ENCODE measurements around the gene EMILIN3.
A peak's percentile ranks its signal among the peaks of the same experiment; 100 is the strongest.

The EMILIN3 gene

DNA sequence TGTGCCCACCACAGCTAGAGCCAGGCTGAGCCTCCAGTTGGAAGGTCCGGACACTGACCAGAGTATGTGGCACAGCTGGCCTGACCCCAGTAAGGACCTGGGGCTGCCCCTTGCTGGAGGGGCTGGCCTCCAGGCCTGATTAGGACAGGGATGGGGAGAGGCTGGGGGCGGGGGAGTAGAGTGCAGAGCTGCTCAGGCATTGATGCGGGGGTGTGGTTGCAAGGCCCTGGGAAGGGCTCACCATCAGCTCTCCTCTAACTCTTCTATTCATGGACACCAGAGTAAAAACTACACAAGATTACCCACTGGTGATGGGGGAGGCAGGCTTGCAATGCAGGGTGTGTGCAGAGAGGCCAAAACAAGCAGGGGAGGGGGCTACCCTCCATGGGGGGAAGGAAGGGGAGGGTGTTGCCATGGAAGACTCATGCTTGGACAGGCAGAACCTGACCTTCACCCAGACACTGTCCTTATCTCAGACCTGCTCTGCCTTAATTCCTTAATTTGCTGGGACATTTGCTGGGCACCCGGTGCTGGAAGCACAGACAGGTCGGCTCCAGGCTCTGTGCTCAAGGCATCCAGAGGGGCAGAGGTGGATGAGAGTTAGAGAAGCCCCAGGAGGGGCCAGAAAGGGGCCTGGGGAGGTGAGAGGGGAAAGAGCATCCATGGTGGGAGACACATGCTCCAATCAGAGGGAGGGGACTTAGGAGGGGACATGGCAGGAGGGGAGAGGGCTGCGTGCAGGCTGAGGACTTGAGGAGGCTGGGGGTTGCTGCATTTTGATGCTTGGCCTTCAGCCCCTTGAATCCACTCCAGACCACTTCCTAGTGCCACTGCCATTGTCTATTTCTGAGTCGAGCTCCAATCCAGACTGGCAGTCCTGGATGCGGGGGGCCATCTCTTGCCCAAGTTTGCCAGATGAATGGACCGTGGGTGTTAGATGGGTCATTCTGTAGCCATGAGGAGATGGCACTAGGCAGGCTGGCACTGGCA lies 7.6 kb upstream of the EMILIN3 start:
- H3K4me1 ChIP-seq (ENCODE audit: control insufficient read depth, insufficient read depth, low read length), result no peaks in the 10 kb centered on the region
- CTCF ChIA-PET, result interaction anchor here (0.7 kb wide), 1 partner anchor 553 kb away, joined by 3 read pairs; no protein-coding TSS in a partner anchor
- no peaks in the 10 kb centered on the region for H3K9me3 ChIP-seq (ENCODE audit: control insufficient read depth, insufficient read depth, low read depth, low read length)
- H3K36me3 ChIP-seq (ENCODE audit: control insufficient read depth in 2 of 2, insufficient read depth in 1 of 2, low read length in 2 of 2), result no peaks in the 10 kb centered on the region
- POLR2A ChIA-PET, result interaction anchor here (0.7 kb wide), 1 partner anchor 15 kb away, joined by 6 read pairs; no protein-coding TSS in a partner anchor
- TF ChIP-seq ZFHX2 (tag by site-specific recombination; conservative IDR thresholded peaks at IDR 0.05), result 0 out of 2 replicates have a peak, but pooled peaks have one; percentile 13
- TF ChIP-seq SETDB1 (IDR thresholded peaks at IDR 0.05; ENCODE audit: insufficient read length, low read length), result no peak
- H3K4me3 ChIP-seq (ENCODE audit: low read depth, low read length), result no peak overlapping the region
- H3K27ac ChIP-seq (ENCODE audit: extremely low read depth, low read depth, low read length), result no peak overlapping the region

DNA sequence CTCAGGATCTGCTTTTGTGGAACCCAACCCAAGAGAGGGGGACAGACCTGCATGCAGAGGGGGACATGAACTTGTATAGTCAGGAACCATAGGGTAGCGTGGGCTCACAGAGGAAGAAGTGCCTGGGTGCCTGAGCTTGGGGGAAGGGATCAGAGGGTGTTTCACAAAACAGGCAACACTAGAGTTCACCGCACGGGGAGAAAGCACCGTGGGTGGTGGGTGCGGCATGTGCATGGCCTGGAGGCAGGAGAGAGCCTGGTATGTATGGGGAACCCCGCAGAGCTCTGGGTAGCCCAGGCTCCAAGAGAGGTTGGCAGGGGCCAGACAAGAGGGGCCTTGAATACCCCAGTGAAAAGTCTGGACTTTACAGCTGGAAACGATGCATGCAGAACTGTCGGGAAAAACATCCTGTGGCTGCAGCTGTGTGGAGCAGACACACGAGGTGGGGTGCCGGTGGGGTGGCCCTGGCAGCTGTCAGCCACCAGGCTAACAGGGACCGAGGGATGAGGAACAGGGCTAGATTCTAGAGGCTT lies 6.7 kb upstream of the EMILIN3 start:
- no peaks in the 10 kb centered on the region for H3K36me3 ChIP-seq (ENCODE audit: control insufficient read depth in 2 of 2, insufficient read depth in 1 of 2, low read length in 2 of 2)
- no peak for TF ChIP-seq ZNF248 (tag by site-specific recombination; IDR thresholded peaks at IDR 0.05)
- TF ChIP-seq GLI2 (tag by site-specific recombination; IDR thresholded peaks at IDR 0.05; ENCODE audit: borderline replicate concordance, low read depth), result no peak
- TF ChIP-seq ZNF501 (tag by site-specific recombination; IDR thresholded peaks at IDR 0.05), result no peak
- TF ChIP-seq ZBTB48 (tag by site-specific recombination; IDR thresholded peaks at IDR 0.05), result no peak
- H3K4me3 ChIP-seq (ENCODE audit: low read depth, low read length), result no peak overlapping the region
- ChIA-PET POLR2A (interaction anchor here (0.7 kb wide), 1 partner anchor 16 kb away, joined by 6 read pairs; no protein-coding TSS in a partner anchor), CTCF (no interaction called here)
- H3K4me1 ChIP-seq (ENCODE audit: control insufficient read depth, insufficient read depth, low read length), result no peaks in the 10 kb centered on the region
- no peak overlapping the region for H3K27ac ChIP-seq (ENCODE audit: extremely low read depth, low read depth, low read length)
- no peaks in the 10 kb centered on the region for H3K9me3 ChIP-seq (ENCODE audit: control insufficient read depth, insufficient read depth, low read depth, low read length)

DNA sequence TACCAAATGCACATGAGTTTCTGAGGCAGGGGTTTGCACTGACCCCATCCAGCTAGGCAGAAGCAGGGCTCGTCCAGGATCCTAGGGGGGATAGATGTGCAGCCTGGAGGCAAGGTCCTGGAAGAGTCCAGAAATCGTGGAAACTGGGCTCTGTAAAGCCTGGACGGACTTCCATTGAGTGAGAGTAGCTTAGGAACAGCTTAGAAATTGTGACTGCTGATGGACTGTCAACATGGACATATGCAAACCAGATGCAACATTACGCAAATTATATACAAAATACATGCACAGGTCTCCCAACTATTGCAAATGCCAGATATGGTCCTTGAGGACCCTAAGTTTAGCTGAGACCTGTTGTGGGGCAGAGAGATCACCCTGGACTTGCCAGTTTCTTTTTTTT lies 4.8 kb upstream of the EMILIN3 start:
- no peak overlapping the region for H3K27ac ChIP-seq (ENCODE audit: extremely low read depth, low read depth, low read length)
- no peaks in the 10 kb centered on the region for H3K4me1 ChIP-seq (ENCODE audit: control insufficient read depth, insufficient read depth, low read length)
- ChIA-PET CTCF (no interaction called here), POLR2A (no interaction called here)
- no peaks in the 10 kb centered on the region for H3K36me3 ChIP-seq (ENCODE audit: control insufficient read depth in 2 of 2, insufficient read depth in 1 of 2, low read length in 2 of 2)
- no peaks in the 10 kb centered on the region for H3K9me3 ChIP-seq (ENCODE audit: control insufficient read depth, insufficient read depth, low read depth, low read length)
- TF ChIP-seq SETDB1 (IDR thresholded peaks at IDR 0.05; ENCODE audit: insufficient read length, low read length), result peak; percentile 17
- TF ChIP-seq, protein P1, sequence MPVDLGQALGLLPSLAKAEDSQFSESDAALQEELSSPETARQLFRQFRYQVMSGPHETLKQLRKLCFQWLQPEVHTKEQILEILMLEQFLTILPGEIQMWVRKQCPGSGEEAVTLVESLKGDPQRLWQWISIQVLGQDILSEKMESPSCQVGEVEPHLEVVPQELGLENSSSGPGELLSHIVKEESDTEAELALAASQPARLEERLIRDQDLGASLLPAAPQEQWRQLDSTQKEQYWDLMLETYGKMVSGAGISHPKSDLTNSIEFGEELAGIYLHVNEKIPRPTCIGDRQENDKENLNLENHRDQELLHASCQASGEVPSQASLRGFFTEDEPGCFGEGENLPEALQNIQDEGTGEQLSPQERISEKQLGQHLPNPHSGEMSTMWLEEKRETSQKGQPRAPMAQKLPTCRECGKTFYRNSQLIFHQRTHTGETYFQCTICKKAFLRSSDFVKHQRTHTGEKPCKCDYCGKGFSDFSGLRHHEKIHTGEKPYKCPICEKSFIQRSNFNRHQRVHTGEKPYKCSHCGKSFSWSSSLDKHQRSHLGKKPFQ (tag by site-specific recombination; IDR thresholded peaks at IDR 0.05), result no peak
- no peak overlapping the region for H3K4me3 ChIP-seq (ENCODE audit: low read depth, low read length)

DNA sequence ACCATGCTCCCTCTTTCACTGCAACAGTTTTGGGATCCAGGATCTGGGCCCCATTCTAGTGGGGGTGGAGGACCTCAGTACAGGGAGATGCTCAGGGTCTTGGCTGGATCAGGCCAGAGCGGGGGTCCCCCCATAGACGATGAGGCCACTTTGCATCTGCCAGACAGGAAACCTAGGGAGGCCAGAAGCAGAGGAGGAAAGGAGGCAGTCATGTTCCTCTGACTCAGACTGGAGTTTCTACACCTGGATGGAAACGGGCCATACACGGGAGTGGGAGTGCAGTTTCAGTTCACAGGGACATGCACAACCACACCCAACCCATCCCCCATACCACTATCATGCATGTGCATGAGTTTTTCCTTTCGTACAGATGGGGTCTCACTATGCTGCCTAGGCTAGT lies 3.6 kb upstream of the EMILIN3 start:
- H3K4me3 ChIP-seq (ENCODE audit: low read depth, low read length), result no peak overlapping the region
- no peak for TF ChIP-seq ZNF239 (tag by site-specific recombination; IDR thresholded peaks at IDR 0.05)
- TF ChIP-seq KLF7 (tag by site-specific recombination; IDR thresholded peaks at IDR 0.05; ENCODE audit: borderline replicate concordance), result no peak
- TF ChIP-seq, protein P2, sequence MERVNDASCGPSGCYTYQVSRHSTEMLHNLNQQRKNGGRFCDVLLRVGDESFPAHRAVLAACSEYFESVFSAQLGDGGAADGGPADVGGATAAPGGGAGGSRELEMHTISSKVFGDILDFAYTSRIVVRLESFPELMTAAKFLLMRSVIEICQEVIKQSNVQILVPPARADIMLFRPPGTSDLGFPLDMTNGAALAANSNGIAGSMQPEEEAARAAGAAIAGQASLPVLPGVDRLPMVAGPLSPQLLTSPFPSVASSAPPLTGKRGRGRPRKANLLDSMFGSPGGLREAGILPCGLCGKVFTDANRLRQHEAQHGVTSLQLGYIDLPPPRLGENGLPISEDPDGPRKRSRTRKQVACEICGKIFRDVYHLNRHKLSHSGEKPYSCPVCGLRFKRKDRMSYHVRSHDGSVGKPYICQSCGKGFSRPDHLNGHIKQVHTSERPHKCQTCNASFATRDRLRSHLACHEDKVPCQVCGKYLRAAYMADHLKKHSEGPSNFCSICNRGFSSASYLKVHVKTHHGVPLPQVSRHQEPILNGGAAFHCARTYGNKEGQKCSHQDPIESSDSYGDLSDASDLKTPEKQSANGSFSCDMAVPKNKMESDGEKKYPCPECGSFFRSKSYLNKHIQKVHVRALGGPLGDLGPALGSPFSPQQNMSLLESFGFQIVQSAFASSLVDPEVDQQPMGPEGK (tag by site-specific recombination; IDR thresholded peaks at IDR 0.05), result no peak
- TF ChIP-seq, protein P3, sequence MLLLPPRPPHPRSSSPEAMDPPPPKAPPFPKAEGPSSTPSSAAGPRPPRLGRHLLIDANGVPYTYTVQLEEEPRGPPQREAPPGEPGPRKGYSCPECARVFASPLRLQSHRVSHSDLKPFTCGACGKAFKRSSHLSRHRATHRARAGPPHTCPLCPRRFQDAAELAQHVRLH (tag by site-specific recombination; IDR thresholded peaks at IDR 0.05), result no peak
- no peak for TF ChIP-seq ZNF341 (tag by site-specific recombination; IDR thresholded peaks at IDR 0.05; ENCODE audit: low read depth)
- TF ChIP-seq ZNF248 (tag by site-specific recombination; IDR thresholded peaks at IDR 0.05), result no peak
- TF ChIP-seq, protein P4, sequence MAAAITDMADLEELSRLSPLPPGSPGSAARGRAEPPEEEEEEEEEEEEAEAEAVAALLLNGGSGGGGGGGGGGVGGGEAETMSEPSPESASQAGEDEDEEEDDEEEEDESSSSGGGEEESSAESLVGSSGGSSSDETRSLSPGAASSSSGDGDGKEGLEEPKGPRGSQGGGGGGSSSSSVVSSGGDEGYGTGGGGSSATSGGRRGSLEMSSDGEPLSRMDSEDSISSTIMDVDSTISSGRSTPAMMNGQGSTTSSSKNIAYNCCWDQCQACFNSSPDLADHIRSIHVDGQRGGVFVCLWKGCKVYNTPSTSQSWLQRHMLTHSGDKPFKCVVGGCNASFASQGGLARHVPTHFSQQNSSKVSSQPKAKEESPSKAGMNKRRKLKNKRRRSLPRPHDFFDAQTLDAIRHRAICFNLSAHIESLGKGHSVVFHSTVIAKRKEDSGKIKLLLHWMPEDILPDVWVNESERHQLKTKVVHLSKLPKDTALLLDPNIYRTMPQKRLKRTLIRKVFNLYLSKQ (tag by site-specific recombination; IDR thresholded peaks at IDR 0.05; ENCODE audit: borderline replicate concordance), result no peak
- TF ChIP-seq WT1 (tag by site-specific recombination; IDR thresholded peaks at IDR 0.05), result no peak
- TF ChIP-seq ZFHX2 (tag by site-specific recombination; conservative IDR thresholded peaks at IDR 0.05), result no peak
- no peak for TF ChIP-seq SP2 (tag by site-specific recombination; IDR thresholded peaks at IDR 0.05)
- ChIA-PET POLR2A (no interaction called here), CTCF (interaction anchor here (0.6 kb wide), 1 partner anchor 20 kb away, joined by 5 read pairs; no protein-coding TSS in a partner anchor)
- no peaks in the 10 kb centered on the region for H3K36me3 ChIP-seq (ENCODE audit: control insufficient read depth in 2 of 2, insufficient read depth in 1 of 2, low read length in 2 of 2)
- no peak overlapping the region for H3K27ac ChIP-seq (ENCODE audit: extremely low read depth, low read depth, low read length)
- no peaks in the 10 kb centered on the region for H3K4me1 ChIP-seq (ENCODE audit: control insufficient read depth, insufficient read depth, low read length)
- H3K9me3 ChIP-seq (ENCODE audit: control insufficient read depth, insufficient read depth, low read depth, low read length), result no peaks in the 10 kb centered on the region
